RWPE2 (cell line): ENCODE results near the gene NT5C1B.

Experiments used
- ATAC-seq: fragments of 200-7000 bp; cut with Tn5 transposase; 3 replicates; pipeline ENCODE4 v1.9.1; 2021; ENCODE audit warnings: low read depth
- DNase-seq: peaks from one replicate; pipeline ENCODE4 v3.0.0-alpha.2; 2020; ENCODE audit warnings: low spot score
- H3K27ac ChIP-seq: fragments of 450-650 bp; 2 replicates; pipeline ENCODE4 v1.5.1; 2017; ENCODE audit warnings: mild to moderate bottlenecking; ENCODE audit not compliant: poor library complexity, severe bottlenecking
- H3K27me3 ChIP-seq: fragments of 250-450 bp; sonication (Bioruptor Pico); 2 replicates; pipeline ENCODE4 v1.5.1; 2021; ENCODE audit warnings: mild to moderate bottlenecking, moderate library complexity; ENCODE audit not compliant: insufficient read depth, poor library complexity, severe bottlenecking
- H3K36me3 ChIP-seq: fragments of 250-450 bp; sonication (Bioruptor Pico); 2 replicates; pipeline ENCODE4 v1.5.1; 2020; ENCODE audit warnings: low read depth, mild to moderate bottlenecking, moderate library complexity
- H3K4me1 ChIP-seq: fragments of 250-450 bp; sonication (Bioruptor Pico); 2 replicates; pipeline ENCODE4 v1.5.1; 2021; ENCODE audit warnings: mild to moderate bottlenecking, moderate library complexity; ENCODE audit not compliant: insufficient read depth, poor library complexity, severe bottlenecking
- H3K4me3 ChIP-seq: fragments of 250-450 bp; sonication (Bioruptor Pico); 2 replicates; pipeline ENCODE4 v1.5.1; 2021; ENCODE audit warnings: mild to moderate bottlenecking, moderate library complexity; ENCODE audit not compliant: severe bottlenecking
- H3K9me3 ChIP-seq: fragments of 250-450 bp; sonication (Bioruptor Pico); 2 replicates; pipeline ENCODE4 v1.5.1; 2021; ENCODE audit warnings: mild to moderate bottlenecking, moderate library complexity; ENCODE audit not compliant: severe bottlenecking
- TF ChIP-seq, protein P1 (sequence below): fragments of 450-650 bp; IDR thresholded peaks from one replicate; pipeline ENCODE4 v1.5.1; 2017; ENCODE audit warnings: mild to moderate bottlenecking, moderate library complexity; ENCODE audit not compliant: poor library complexity, severe bottlenecking

Gene NT5C1B

DNA sequence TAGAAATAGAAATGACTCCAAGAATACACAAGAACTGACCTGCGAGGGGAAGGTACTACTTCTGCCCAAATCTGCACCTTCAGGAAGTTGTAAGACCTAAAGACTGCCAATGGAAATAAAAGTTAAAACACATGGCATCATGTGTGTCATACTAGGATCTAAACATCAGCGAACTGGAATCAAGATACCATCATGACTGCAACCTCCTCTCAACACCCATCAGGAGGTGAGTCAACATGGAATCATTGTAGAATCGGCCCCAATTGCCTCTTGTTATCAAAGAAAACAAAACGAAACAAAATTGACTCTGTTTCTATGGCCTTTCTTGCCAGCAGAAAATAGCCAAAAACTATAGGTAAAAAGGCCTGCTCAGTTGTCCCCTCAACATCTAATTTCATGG lies 44.0 kb downstream of the NT5C1B start:
- TF ChIP-seq, protein P1, sequence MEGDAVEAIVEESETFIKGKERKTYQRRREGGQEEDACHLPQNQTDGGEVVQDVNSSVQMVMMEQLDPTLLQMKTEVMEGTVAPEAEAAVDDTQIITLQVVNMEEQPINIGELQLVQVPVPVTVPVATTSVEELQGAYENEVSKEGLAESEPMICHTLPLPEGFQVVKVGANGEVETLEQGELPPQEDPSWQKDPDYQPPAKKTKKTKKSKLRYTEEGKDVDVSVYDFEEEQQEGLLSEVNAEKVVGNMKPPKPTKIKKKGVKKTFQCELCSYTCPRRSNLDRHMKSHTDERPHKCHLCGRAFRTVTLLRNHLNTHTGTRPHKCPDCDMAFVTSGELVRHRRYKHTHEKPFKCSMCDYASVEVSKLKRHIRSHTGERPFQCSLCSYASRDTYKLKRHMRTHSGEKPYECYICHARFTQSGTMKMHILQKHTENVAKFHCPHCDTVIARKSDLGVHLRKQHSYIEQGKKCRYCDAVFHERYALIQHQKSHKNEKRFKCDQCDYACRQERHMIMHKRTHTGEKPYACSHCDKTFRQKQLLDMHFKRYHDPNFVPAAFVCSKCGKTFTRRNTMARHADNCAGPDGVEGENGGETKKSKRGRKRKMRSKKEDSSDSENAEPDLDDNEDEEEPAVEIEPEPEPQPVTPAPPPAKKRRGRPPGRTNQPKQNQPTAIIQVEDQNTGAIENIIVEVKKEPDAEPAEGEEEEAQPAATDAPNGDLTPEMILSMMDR: no peak
- Histone ChIP-seq H3K4me3 (no peak overlapping the region), H3K27ac (no peak overlapping the region), H3K4me1 (peaks cover 7% of the 10 kb centered on the region), H3K27me3 (no peaks in the 10 kb centered on the region), H3K36me3 (no peaks in the 10 kb centered on the region), H3K9me3 (no peaks in the 10 kb centered on the region)
- no peak for DNase-seq
- ATAC-seq: peak; percentile 77

DNA sequence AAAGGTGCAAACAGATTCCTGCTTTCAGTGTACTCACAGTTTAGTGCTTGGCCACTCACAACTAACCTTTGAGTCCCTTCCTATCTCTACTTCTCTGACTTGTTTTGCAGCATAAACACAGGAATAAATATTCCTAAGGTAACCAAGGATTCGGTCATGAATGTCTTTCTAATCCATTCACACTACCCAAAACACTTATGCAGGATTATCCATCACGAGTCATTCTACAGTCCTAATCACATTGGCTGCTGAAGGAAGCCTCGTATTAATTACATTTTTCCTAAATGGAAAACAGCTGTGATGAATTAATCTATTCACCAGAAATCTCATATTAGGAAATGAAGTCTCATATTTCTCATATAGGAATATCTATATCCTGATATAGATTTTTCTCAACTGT lies 45.2 kb downstream of the NT5C1B start:
- no peak for DNase-seq
- Histone ChIP-seq H3K4me3 (no peak overlapping the region), H3K27me3 (no peaks in the 10 kb centered on the region), H3K36me3 (no peaks in the 10 kb centered on the region), H3K9me3 (no peaks in the 10 kb centered on the region), H3K27ac (no peak overlapping the region), H3K4me1 (peaks cover 7% of the 10 kb centered on the region)
- TF ChIP-seq, protein P1: no peak
- no peak for ATAC-seq

DNA sequence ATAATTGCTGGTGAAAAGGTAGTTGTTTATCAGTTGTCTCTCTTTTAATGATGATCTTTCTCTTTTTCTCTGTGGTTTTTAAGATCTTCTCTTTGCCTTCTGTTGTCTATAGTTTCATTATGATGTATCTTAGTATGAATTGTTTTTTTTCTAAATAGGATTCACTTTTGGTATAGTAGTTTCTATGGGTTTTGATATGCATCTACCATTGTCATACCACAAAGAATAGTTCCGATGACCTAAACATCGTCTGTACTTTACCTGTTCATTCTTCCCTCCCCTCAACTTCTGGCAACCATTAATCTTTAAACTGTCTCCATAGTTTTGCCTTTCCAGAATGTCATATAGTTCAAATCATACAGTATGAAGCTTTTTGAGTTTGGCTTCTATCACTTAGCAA lies 48.5 kb downstream of the NT5C1B start:
- Histone ChIP-seq H3K36me3 (no peaks in the 10 kb centered on the region), H3K27ac (no peak overlapping the region), H3K4me3 (no peak overlapping the region), H3K9me3 (no peaks in the 10 kb centered on the region), H3K4me1 (peaks cover 13% of the 10 kb centered on the region), H3K27me3 (no peaks in the 10 kb centered on the region)
- DNase-seq (no peak), ATAC-seq (no peak)
- TF ChIP-seq, protein P1: no peak

DNA sequence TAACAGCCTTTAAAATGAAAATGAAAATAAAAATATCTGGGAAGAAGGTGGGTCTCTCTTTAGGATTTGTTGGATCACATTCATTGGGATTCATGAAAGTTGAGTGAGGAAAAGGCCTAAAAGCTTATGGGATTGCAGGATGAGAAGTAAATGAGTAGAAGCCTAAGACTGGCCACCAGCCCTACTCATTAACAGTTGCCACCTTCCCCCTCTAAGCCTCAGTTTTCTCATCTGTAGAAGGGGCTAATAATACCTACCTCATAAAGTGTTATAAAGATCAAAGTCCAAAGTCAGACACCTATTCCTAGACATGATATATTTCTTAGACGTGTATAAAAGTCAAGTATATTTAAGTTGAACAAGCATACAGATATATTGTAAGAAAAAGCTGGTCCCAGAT lies 52.7 kb downstream of the NT5C1B start:
- DNase-seq: no peak
- peak overlapping the region; percentile 14 for H3K27ac ChIP-seq
- TF ChIP-seq, protein P1: no peak
- ATAC-seq: no peak
- H3K9me3 ChIP-seq: no peaks in the 10 kb centered on the region
- H3K36me3 ChIP-seq: no peaks in the 10 kb centered on the region
- no peak overlapping the region for H3K4me3 ChIP-seq
- peaks cover 8% of the 10 kb centered on the region for H3K4me1 ChIP-seq
- H3K27me3 ChIP-seq: no peaks in the 10 kb centered on the region

DNA sequence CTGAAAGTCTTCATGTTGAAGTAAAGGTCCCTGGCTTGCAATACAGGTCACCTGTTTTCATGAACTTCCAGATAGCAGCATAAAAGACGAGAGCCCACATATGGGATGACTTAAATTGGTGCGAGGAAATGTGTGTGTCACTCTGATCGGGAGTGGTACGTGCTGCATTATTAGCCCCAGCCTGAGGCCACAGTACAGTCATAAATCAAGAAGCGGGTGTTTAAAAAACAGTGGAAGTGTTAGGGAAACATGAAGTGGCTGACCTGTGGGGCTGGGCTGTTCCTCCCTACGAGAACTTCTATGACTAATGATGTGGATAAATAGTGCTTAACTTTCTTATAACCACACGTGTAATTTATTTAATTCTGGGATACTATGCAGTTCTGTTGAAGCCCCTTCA lies 53.3 kb downstream of the NT5C1B start:
- no peaks in the 10 kb centered on the region for H3K9me3 ChIP-seq
- no peaks in the 10 kb centered on the region for H3K36me3 ChIP-seq
- TF ChIP-seq, protein P1: no peak
- H3K4me3 ChIP-seq: no peak overlapping the region
- H3K27me3 ChIP-seq: no peaks in the 10 kb centered on the region
- ATAC-seq (peak; percentile 99), DNase-seq (no peak)
- peak overlapping the region; percentile 14 for H3K27ac ChIP-seq
- peaks cover 8% of the 10 kb centered on the region for H3K4me1 ChIP-seq
